Spleen (tissue), 7 donors: ENCODE results near the gene SPG7.

Experiments used
- POLR2A ChIP-seq, 3 donors: fragments of 450-650 bp; IDR thresholded peaks; one replicate each; pipeline ENCODE4 v1.5.1; 2017; ENCODE audit warnings: antibody characterized with exemption in 3 of 3, mild to moderate bottlenecking in 1 of 3
- POLR2AphosphoS5 ChIP-seq, 3 donors: sonication (generic); formaldehyde crosslinking; IDR thresholded peaks; one replicate each; pipeline ENCODE4 v1.5.1; 2017; ENCODE audit warnings: antibody characterized with exemption in 3 of 3
- TF ChIP-seq, protein P1 (sequence below), 11 experiments: fragments of 200-600 bp in 7 of 11; fragments of 450-650 bp in 4 of 11; sonication (generic) in 4 of 11; IDR thresholded peaks in 8 of 11; conservative IDR thresholded peaks in 3 of 11; 1 replicate in 7 of 11; 2 replicates in 4 of 11; pipeline versions ENCODE4 v1.4.0 to v1.8.0; 2016 to 2021; ENCODE audit warnings: antibody characterized with exemption in 11 of 11, inconsistent platforms in 4 of 11, mild to moderate bottlenecking in 1 of 11
- donor health status: DM: no; HTN: no; CAD: no; lungs with moderate emphysema.
- donor health status: DM: no; HTN: no; CAD: no.
- donor health status: DM: no; HTN: no; CAD: no.

DNA sequence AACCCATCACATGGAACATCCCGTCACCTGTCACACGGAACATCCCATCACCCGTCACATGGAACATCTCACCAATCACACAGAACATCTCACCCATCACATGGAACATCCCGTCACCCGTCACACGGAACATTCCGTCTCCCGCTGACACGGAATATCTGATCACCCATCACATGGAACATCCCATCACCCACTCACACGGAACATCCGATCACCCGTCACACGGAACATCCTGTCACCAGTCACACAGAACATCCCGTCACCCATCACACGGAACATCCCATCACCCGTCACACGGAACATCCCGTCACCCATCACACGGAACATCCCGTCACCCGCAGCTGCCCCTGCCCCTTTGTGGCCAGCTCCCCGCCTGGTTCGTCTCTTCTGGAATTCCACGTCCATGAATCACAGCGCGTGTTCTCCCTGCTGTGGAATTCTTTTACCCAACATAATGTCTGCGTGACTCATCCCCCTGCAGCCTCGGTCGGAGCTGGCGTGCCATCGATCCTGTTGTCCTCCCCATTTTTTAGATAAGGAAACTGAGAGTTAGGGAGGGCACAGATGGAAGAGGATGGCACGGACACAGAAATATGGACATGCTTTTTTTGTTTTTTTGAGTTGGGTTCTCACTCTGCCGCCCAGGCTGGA, 73.0 kb downstream of the SPG7 start:
- TF ChIP-seq, protein P1, sequence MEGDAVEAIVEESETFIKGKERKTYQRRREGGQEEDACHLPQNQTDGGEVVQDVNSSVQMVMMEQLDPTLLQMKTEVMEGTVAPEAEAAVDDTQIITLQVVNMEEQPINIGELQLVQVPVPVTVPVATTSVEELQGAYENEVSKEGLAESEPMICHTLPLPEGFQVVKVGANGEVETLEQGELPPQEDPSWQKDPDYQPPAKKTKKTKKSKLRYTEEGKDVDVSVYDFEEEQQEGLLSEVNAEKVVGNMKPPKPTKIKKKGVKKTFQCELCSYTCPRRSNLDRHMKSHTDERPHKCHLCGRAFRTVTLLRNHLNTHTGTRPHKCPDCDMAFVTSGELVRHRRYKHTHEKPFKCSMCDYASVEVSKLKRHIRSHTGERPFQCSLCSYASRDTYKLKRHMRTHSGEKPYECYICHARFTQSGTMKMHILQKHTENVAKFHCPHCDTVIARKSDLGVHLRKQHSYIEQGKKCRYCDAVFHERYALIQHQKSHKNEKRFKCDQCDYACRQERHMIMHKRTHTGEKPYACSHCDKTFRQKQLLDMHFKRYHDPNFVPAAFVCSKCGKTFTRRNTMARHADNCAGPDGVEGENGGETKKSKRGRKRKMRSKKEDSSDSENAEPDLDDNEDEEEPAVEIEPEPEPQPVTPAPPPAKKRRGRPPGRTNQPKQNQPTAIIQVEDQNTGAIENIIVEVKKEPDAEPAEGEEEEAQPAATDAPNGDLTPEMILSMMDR (IDR thresholded peaks at IDR 0.05 in 8 of 11, conservative IDR thresholded peaks at IDR 0.05 in 3 of 11), result no peak
- TF ChIP-seq POLR2AphosphoS5 (IDR thresholded peaks at IDR 0.05) (no peak), POLR2A (IDR thresholded peaks at IDR 0.05) (no peak)
